HG03025 (cell line): ENCODE data around the gene PRMT7.

Source experiments
- ATAC-seq: cut with Tn5 transposase; IDR thresholded peaks from one replicate; pipeline ENCODE4 v1.9.1; 2021; ENCODE audit warnings: mild to moderate bottlenecking, moderate library complexity; ENCODE audit not compliant: unreplicated experiment, low FRiP score

The PRMT7 gene

GRCh38 chr16:68386628-68387027 lies 75.8 kb downstream of the PRMT7 start:
- no peak for ATAC-seq

- ATAC-seq = no peak
Measured at GRCh38 chr16:68387301-68387700, 76.5 kb downstream of the PRMT7 start.

GRCh38 chr16:68388124-68388523 lies 77.3 kb downstream of the PRMT7 start:
- ATAC-seq = no peak

- no peak for ATAC-seq
Measured at GRCh38 chr16:68389006-68389405, 78.2 kb downstream of the PRMT7 start.

- ATAC-seq = no peak
Measured at GRCh38 chr16:68389750-68390371, 79.0 kb downstream of the PRMT7 start.

- ATAC-seq = no peak
Measured at GRCh38 chr16:68393333-68393732, 82.5 kb downstream of the PRMT7 start.

GRCh38 chr16:68395167-68395786 lies 84.5 kb downstream of the PRMT7 start:
- ATAC-seq = no peak

- ATAC-seq = no peak
Measured at GRCh38 chr16:68395815-68396214, 85.0 kb downstream of the PRMT7 start.

GRCh38 chr16:68396481-68396880 lies 85.7 kb downstream of the PRMT7 start:
- no peak for ATAC-seq

GRCh38 chr16:68397710-68398201 lies 86.9 kb downstream of the PRMT7 start:
- no peak for ATAC-seq

GRCh38 chr16:68399456-68399855 lies 88.6 kb downstream of the PRMT7 start:
- ATAC-seq = no peak

GRCh38 chr16:68400083-68400923 lies 89.5 kb downstream of the PRMT7 start:
- no peak for ATAC-seq

GRCh38 chr16:68400924-68401460 lies 90.2 kb downstream of the PRMT7 start:
- no peak for ATAC-seq

- no peak for ATAC-seq
Measured at GRCh38 chr16:68401871-68402747, 91.3 kb downstream of the PRMT7 start.

- no peak for ATAC-seq
Measured at GRCh38 chr16:68402748-68403040, 91.9 kb downstream of the PRMT7 start.

GRCh38 chr16:68403177-68403576 lies 92.4 kb downstream of the PRMT7 start:
- ATAC-seq = no peak

- ATAC-seq = no peak
Measured at GRCh38 chr16:68403704-68404103, 92.9 kb downstream of the PRMT7 start.

- ATAC-seq = no peak
Measured at GRCh38 chr16:68404736-68405345, 94.0 kb downstream of the PRMT7 start.

- ATAC-seq = no peak
Measured at GRCh38 chr16:68406458-68407152, 95.8 kb downstream of the PRMT7 start.
